K562 (cell line): ENCODE results near the gene SUSD3. TPM values are rescaled to one million over a fixed set of nuclear protein-coding genes. Genes with fewer than 3 reads are reported as not detected.
A peak's percentile ranks its signal among the peaks of the same experiment; 100 is the strongest.

Experiments used
- ATAC-seq: fragments of 200-7000 bp; cut with Tn5 transposase; 3 replicates; pipeline ENCODE4 v1.9.1; 2020; ENCODE audit warnings: moderate library complexity
- BruUV-seq: library from RNA; stranded (reverse); fragments of 400-500 nt; replicated peaks from 2 replicates; lab custom pipeline; 2021; lab: Mats Ljungman, UMichigan
- CTCF ChIA-PET: fragments of 300-600 bp; formaldehyde crosslinking; extraction: SDS; loops from one replicate; lab custom pipeline; 2021; ENCODE audit warnings: low intra/inter-chr PET ratio; lab: Yijun Ruan, JAX
- POLR2A ChIA-PET: fragments of 300-600, 350-650 bp; sonication (Branson Sonifier 250); formaldehyde crosslinking; extraction: SDS; loops from one replicate; lab custom pipeline; 2021; ENCODE audit warnings: antibody characterized with exemption, inconsistent platforms; lab: Yijun Ruan, JAX
- DNase-seq, 4 experiments: peaks; one replicate each; pipeline versions ENCODE4 v3.0.0 to v3.0.0-alpha.2; 2011 to 2018; ENCODE audit warnings: low spot score in 3 of 4, mixed read lengths in 3 of 4; ENCODE audit errors: extremely low read depth in 1 of 4
- FAIRE-seq: peaks from 2 replicates; lab custom pipeline; 2011; peaks lifted over from hg19 to GRCh38; lab: Jason Lieb, UNC
- H2AFZ ChIP-seq: 2 replicates; pipeline ENCODE4 v1.6.0; 2011; ENCODE audit warnings: low read depth, low read length, control low read depth, inconsistent platforms
- H3K27ac ChIP-seq: fragments of 200-600 bp; 3 replicates; pipeline ENCODE4 v1.8.0; 2011; ENCODE audit warnings: low read depth, mild to moderate bottlenecking, control low read depth, inconsistent platforms, low read length, moderate library complexity, mixed read lengths; ENCODE audit errors: extremely low read depth
- H3K27me3 ChIP-seq, 2 experiments: fragments of 300-600 bp in 1 of 2; 2 replicates in 1 of 2; 3 replicates in 1 of 2; pipeline versions ENCODE4 v1.6.0 to v1.8.0; 2011; ENCODE audit warnings: inconsistent platforms in 2 of 2, low read length in 2 of 2, mild to moderate bottlenecking in 1 of 2, mixed read lengths in 1 of 2, moderate library complexity in 1 of 2; ENCODE audit not compliant: control insufficient read depth in 2 of 2, insufficient read depth in 2 of 2
- H3K36me3 ChIP-seq: fragments of 300-600 bp; 3 replicates; pipeline ENCODE4 v1.8.0; 2011; ENCODE audit warnings: mild to moderate bottlenecking, low read length, inconsistent platforms; ENCODE audit not compliant: control insufficient read depth, insufficient read depth
- H3K4me1 ChIP-seq, 2 experiments: fragments of 200-600 bp in 1 of 2; replicated peaks in 1 of 2; 2 replicates in 1 of 2; 3 replicates in 1 of 2; pipeline versions ENCODE4 v1.5.1 to v1.8.0; 2011; ENCODE audit warnings: inconsistent platforms in 2 of 2, low read length in 2 of 2, mild to moderate bottlenecking in 1 of 2, mixed read lengths in 1 of 2, moderate library complexity in 1 of 2; ENCODE audit not compliant: control insufficient read depth in 2 of 2, insufficient read depth in 2 of 2
- H3K4me2 ChIP-seq: 2 replicates; pipeline ENCODE4 v1.6.1; 2011; ENCODE audit warnings: low read length, control low read depth, inconsistent platforms, mixed read lengths; ENCODE audit not compliant: insufficient read depth
- H3K4me3 ChIP-seq: fragments of 200-600 bp; sonication (generic), shearing (Covaris generic); 2 replicates; pipeline ENCODE4 v1.5.1; 2016; ENCODE audit warnings: control low read depth, inconsistent platforms
- H3K79me2 ChIP-seq: fragments of 200-600 bp; 3 replicates; pipeline ENCODE4 v1.8.0; 2011; ENCODE audit warnings: low read length, inconsistent platforms; ENCODE audit not compliant: control insufficient read depth, insufficient read depth
- H3K9ac ChIP-seq, 2 experiments: 2 replicates each; pipeline versions ENCODE4 v1.6.0 to v1.6.1; 2011; ENCODE audit warnings: low read depth in 2 of 2, low read length in 2 of 2, control low read depth in 1 of 2, inconsistent platforms in 1 of 2, mild to moderate bottlenecking in 1 of 2, mixed read lengths in 1 of 2; ENCODE audit not compliant: insufficient read depth in 1 of 2
- H3K9me1 ChIP-seq: one replicate; pipeline ENCODE4 v1.6.0; 2011; ENCODE audit warnings: inconsistent platforms, mild to moderate bottlenecking, low read length, moderate library complexity; ENCODE audit not compliant: control insufficient read depth, insufficient read depth
- H3K9me3 ChIP-seq: replicated peaks from 2 replicates; pipeline ENCODE4 v1.5.1; 2011; ENCODE audit warnings: low read depth, low read length, inconsistent platforms; ENCODE audit not compliant: control insufficient read depth, insufficient read depth
- H4K20me1 ChIP-seq: replicated peaks from 2 replicates; pipeline ENCODE4 v1.6.1; 2011; ENCODE audit warnings: low read length, inconsistent platforms, mixed read lengths; ENCODE audit not compliant: control insufficient read depth, insufficient read depth
- CCAR2 ChIP-seq: fragments of 200-400 bp; formaldehyde crosslinking; IDR thresholded peaks from 2 replicates; pipeline ENCODE4 v1.6.1; 2017; ENCODE audit warnings: mild to moderate bottlenecking, low read depth, low read length
- MCM2 ChIP-seq: fragments of 450-650 bp; IDR thresholded peaks from 2 replicates; pipeline ENCODE4 v1.6.1; 2017; ENCODE audit warnings: low read depth, mild to moderate bottlenecking
- MCM5 ChIP-seq: fragments of 450-650 bp; IDR thresholded peaks from 2 replicates; pipeline ENCODE4 v1.6.1; 2016; ENCODE audit warnings: low read depth
- NCOA4 ChIP-seq: fragments of 450-650 bp; IDR thresholded peaks from 2 replicates; pipeline ENCODE4 v1.6.1; 2018; ENCODE audit warnings: mild to moderate bottlenecking; ENCODE audit not compliant: partially characterized antibody
- NELFE ChIP-seq: IDR thresholded peaks from 2 replicates; pipeline ENCODE4 v1.6.1; 2011; ENCODE audit warnings: mild to moderate bottlenecking; ENCODE audit not compliant: insufficient read depth, insufficient read length
- NFIC ChIP-seq: fragments of 450-650 bp; IDR thresholded peaks from 2 replicates; pipeline ENCODE4 v1.6.1; 2017; ENCODE audit warnings: mild to moderate bottlenecking, inconsistent platforms
- POLR2H ChIP-seq: IDR thresholded peaks from 2 replicates; pipeline ENCODE4 v1.6.1; 2016; ENCODE audit warnings: missing genetic modification characterization, low read depth, mild to moderate bottlenecking, control low read depth, missing compliant biosample characterization, moderate library complexity
- PRMT5 ChIP-seq: sonication (generic); formaldehyde crosslinking; IDR thresholded peaks from 2 replicates; pipeline ENCODE4 v1.5.0; 2020; ENCODE audit warnings: missing genetic modification reagents
- SLC30A9 ChIP-seq: fragments of 250-450 bp; sonication (Bioruptor Pico); IDR thresholded peaks from 2 replicates; pipeline ENCODE4 v1.8.0; 2022; ENCODE audit warnings: mild to moderate bottlenecking, moderate library complexity
- TAF7 ChIP-seq: fragments of 450-650 bp; IDR thresholded peaks from 2 replicates; pipeline ENCODE4 v1.6.1; 2016; ENCODE audit warnings: missing genetic modification characterization, missing compliant biosample characterization
- ZNF41 ChIP-seq: fragments of 250-450 bp; sonication (Bioruptor Pico); conservative IDR thresholded peaks from 2 replicates; pipeline ENCODE4 v1.4.0; 2020; ENCODE audit warnings: mild to moderate bottlenecking
- WGBS: fragments of 100-300 bp; shearing (Covaris generic); methylation state at CpG from one replicate; pipeline ENCODE4 v1.1.6; 2016; ENCODE audit warnings: low coverage, mixed read lengths; ENCODE audit not compliant: insufficient coverage; ENCODE audit errors: missing lambda C conversion rate; 5-methylcytosine and 5-hydroxymethylcytosine counted together
- in situ Hi-C: fragments of 300-500 bp; cut with MboI; formaldehyde crosslinking; loops from 4 replicates; pipeline ENCODE4 v1.15.0; 2018; ENCODE audit warnings: inconsistent platforms, mixed read lengths
- intact Hi-C: fragments of 100-400 bp; cut with micrococcal nuclease; formaldehyde crosslinking; loops from 2 replicates; pipeline ENCODE4 v1.14.2; 2022
- polyA plus RNA-seq, 8 experiments: library from polyadenylated mRNA; depleted of rRNA in 4 of 8; stranded (reverse) in 5 of 8; unstranded in 3 of 8; fragments of >200 nt; fragmentation: Nextera tagmentation in 2 of 8; fragmentation: Illumina TruSeq in 1 of 8; extraction: Ambion mirVana in 2 of 8; extraction: Trizol in 1 of 8; gene quantifications; 2 replicates each; pipeline versions ENCODE4 v1.2.1 to v1.2.3, GENCODE V29; 2011 to 2014; ENCODE audit warnings: inconsistent platforms in 1 of 8, missing spikeins in 1 of 8
- total RNA-seq, 7 experiments: library from RNA; depleted of rRNA in 6 of 7; stranded (reverse); fragments of >200 nt in 6 of 7; fragmentation: Illumina TruSeq in 2 of 7; extraction: Trizol in 2 of 7; gene quantifications; 2 replicates each; pipeline versions ENCODE4 v1.2.1 to v1.2.3, GENCODE V29; 2011 to 2021; ENCODE audit warnings: low replicate concordance in 1 of 7
- TF ChIP-seq, protein P1 (sequence below): sonication (generic); formaldehyde crosslinking; IDR thresholded peaks from 2 replicates; pipeline ENCODE4 v1.8.0; 2022; ENCODE audit warnings: mild to moderate bottlenecking, missing genetic modification reagents

Gene SUSD3
- total and polyA plus RNA-seq, 9 of the 15 experiments (the other 6 are each of a cell fraction or from before 2014, with no cell fraction given): 1.3 to 21.7 (median 11.4) TPM

DNA sequence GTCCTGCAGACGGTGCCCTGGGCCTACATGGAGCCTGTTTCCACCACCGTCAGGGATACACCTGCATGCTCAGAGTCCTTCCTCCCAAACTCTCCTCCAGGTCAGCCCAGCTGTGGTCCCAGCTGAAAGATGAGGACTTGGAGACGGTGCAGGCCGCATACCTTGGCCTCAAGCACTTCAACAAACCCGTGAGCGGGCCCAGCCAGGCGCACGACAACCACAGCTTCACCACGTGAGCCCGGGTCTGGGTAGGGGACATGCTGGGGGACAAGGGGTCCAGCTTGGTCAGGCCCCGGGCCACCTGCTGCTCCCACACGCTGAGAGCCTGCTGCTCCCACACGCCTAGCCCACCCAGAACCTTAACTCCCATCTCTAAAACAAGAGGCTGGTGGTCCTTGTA is 20.9 kb downstream of the SUSD3 start:
- Histone ChIP-seq H3K9me1 (peaks cover 2% of the 10 kb centered on the region), H3K4me2 (no peak overlapping the region), H3K4me1 (peaks cover 12 to 21% of the 10 kb centered on the region in 2 experiments; a peak in 4 of 5 replicates), H4K20me1 (no peaks in the 10 kb centered on the region), H3K36me3 (no peaks in the 10 kb centered on the region; the same call in 2 of the 3 replicates), H3K79me2 (no peaks in the 10 kb centered on the region), H3K27me3 (no peaks in the 10 kb centered on the region), H3K9me3 (no peaks in the 10 kb centered on the region), H3K4me3 (no peak overlapping the region), H3K9ac (peak overlapping the region in 1 of 2 experiments; percentile 58; a peak in 2 of 4 replicates), H3K27ac (no peak overlapping the region), H2AFZ (no peak overlapping the region)
- in situ Hi-C loops (no loop called here), intact Hi-C loops (no loop called here)
- ChIA-PET CTCF (no interaction called here), POLR2A (interaction anchor here (4.4 kb wide), 1 partner anchor 16 kb away, joined by 17 read pairs; the partner anchor contains the start of gene CARD19)
- no TSS peak for BruUV-seq
- 64% methylated on average over 12 of the region's 13 CpGs for WGBS
- no peak for DNase-seq
- no peak for ATAC-seq
- no peak for FAIRE-seq
- TF ChIP-seq PRMT5 (CRISPR knock-in tag): no peak
- TF ChIP-seq NCOA4: no peak
- no peak for TF ChIP-seq SLC30A9 (CRISPR knock-in tag)
- TF ChIP-seq MCM5: no peak
- TF ChIP-seq POLR2H (tag): no peak
- TF ChIP-seq, protein P1, sequence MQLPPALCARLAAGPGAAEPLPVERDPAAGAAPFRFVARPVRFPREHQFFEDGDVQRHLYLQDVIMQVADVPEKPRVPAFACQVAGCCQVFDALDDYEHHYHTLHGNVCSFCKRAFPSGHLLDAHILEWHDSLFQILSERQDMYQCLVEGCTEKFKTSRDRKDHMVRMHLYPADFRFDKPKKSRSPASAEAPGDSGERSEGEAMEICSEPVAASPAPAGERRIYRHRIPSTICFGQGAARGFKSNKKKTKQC (CRISPR knock-in tag): no peak
- no peak for TF ChIP-seq CCAR2
- no peak for TF ChIP-seq ZNF41 (CRISPR knock-in tag)
- no peak for TF ChIP-seq TAF7
- no peak for TF ChIP-seq NELFE
- TF ChIP-seq NFIC: no peak
- TF ChIP-seq MCM2: no peak
